ENCODE results near the gene PDSS1.

GRCh38 chr10:26703974-26704373 is 6.5 kb downstream of the PDSS1 start:
- TF ChIP-seq POLR2A (IDR thresholded peaks at IDR 0.05; ENCODE audit: low read depth, low read length) (no peak), TAF1 (IDR thresholded peaks at IDR 0.05; ENCODE audit: low read depth, low read length) (no peak), POLR2AphosphoS5 (IDR thresholded peaks at IDR 0.05; ENCODE audit: low read depth, low read length) (no peak)

All from GM12891 (cell line).